ENCODE measurements around the gene ADRM1. TPM values are rescaled to one million over a fixed set of nuclear protein-coding genes. Genes with fewer than 3 reads are reported as not detected.
A peak's percentile ranks its signal among the peaks of the same experiment; 100 is the strongest.

Gene ADRM1
- total RNA-seq, 2 donors from 2014 or later = 171 to 178 TPM

- H3K9me3 Mint-ChIP-seq = no peaks in the 10 kb centered on the region
- peaks cover 0 to 8% of the 10 kb centered on the region in 2 donors for H3K4me1 Mint-ChIP-seq (ENCODE audit: low read depth in 2 of 2)
- no peaks in the 10 kb centered on the region for H3K27me3 Mint-ChIP-seq
- no peak for DNase-seq (ENCODE audit: low spot score)
- no peak overlapping the region for H3K27ac Mint-ChIP-seq
- no peaks in the 10 kb centered on the region for H3K36me3 Mint-ChIP-seq
- ATAC-seq = no peak
- no peak overlapping the region for H3K4me3 Mint-ChIP-seq
Measured at GRCh38 chr20:62269378-62269777, 33.4 kb upstream of the ADRM1 start.

- peaks cover 0 to 6% of the 10 kb centered on the region in 2 donors for H3K4me1 Mint-ChIP-seq (ENCODE audit: low read depth in 2 of 2)
- DNase-seq (ENCODE audit: low spot score) (peak; percentile 6), ATAC-seq (no peak)
- no peak overlapping the region for H3K4me3 Mint-ChIP-seq
- H3K27me3 Mint-ChIP-seq = no peaks in the 10 kb centered on the region
- no peak overlapping the region for H3K27ac Mint-ChIP-seq
- H3K36me3 Mint-ChIP-seq = no peaks in the 10 kb centered on the region
- H3K9me3 Mint-ChIP-seq = no peaks in the 10 kb centered on the region
Measured at GRCh38 chr20:62269871-62270270, 32.9 kb upstream of the ADRM1 start.

- Mint-ChIP-seq H3K9me3 (no peaks in the 10 kb centered on the region), H3K4me3 (no peak overlapping the region), H3K4me1 (ENCODE audit: low read depth in 2 of 2) (peaks cover 0 to 5% of the 10 kb centered on the region in 2 donors), H3K27ac (no peak overlapping the region), H3K36me3 (no peaks in the 10 kb centered on the region), H3K27me3 (no peaks in the 10 kb centered on the region)
- DNase-seq (ENCODE audit: low spot score) = no peak
- ATAC-seq = peak in 1 of 2 donors; percentile 13
Measured at GRCh38 chr20:62272200-62272599, 30.6 kb upstream of the ADRM1 start.

GRCh38 chr20:62273416-62273815, 29.4 kb upstream of the ADRM1 start:
- Mint-ChIP-seq H3K9me3 (no peaks in the 10 kb centered on the region), H3K27ac (no peak overlapping the region), H3K4me1 (ENCODE audit: low read depth in 2 of 2) (peaks cover 0 to 9% of the 10 kb centered on the region in 2 donors), H3K36me3 (no peaks in the 10 kb centered on the region), H3K27me3 (no peaks in the 10 kb centered on the region), H3K4me3 (no peak overlapping the region)
- ATAC-seq (no peak), DNase-seq (ENCODE audit: low spot score) (no peak)

GRCh38 chr20:62274332-62274950, 28.4 kb upstream of the ADRM1 start:
- no peaks in the 10 kb centered on the region for H3K9me3 Mint-ChIP-seq
- no peak for ATAC-seq
- no peak for DNase-seq (ENCODE audit: low spot score)
- H3K27me3 Mint-ChIP-seq = no peaks in the 10 kb centered on the region
- no peak overlapping the region for H3K4me3 Mint-ChIP-seq
- no peaks in the 10 kb centered on the region for H3K36me3 Mint-ChIP-seq
- H3K4me1 Mint-ChIP-seq (ENCODE audit: low read depth in 2 of 2) = peaks cover 0 to 9% of the 10 kb centered on the region in 2 donors
- no peak overlapping the region for H3K27ac Mint-ChIP-seq

GRCh38 chr20:62275219-62275618, 27.6 kb upstream of the ADRM1 start:
- ATAC-seq = no peak
- Mint-ChIP-seq H3K4me3 (no peak overlapping the region), H3K27me3 (no peaks in the 10 kb centered on the region), H3K27ac (no peak overlapping the region), H3K4me1 (ENCODE audit: low read depth in 2 of 2) (peaks cover 0 to 7% of the 10 kb centered on the region in 2 donors), H3K9me3 (no peaks in the 10 kb centered on the region), H3K36me3 (no peaks in the 10 kb centered on the region)
- no peak for DNase-seq (ENCODE audit: low spot score)

- Mint-ChIP-seq H3K4me1 (ENCODE audit: low read depth in 2 of 2) (peaks cover 0 to 7% of the 10 kb centered on the region in 2 donors), H3K36me3 (no peaks in the 10 kb centered on the region), H3K9me3 (no peaks in the 10 kb centered on the region), H3K27ac (no peak overlapping the region), H3K27me3 (no peaks in the 10 kb centered on the region), H3K4me3 (no peak overlapping the region)
- DNase-seq (ENCODE audit: low spot score) = peak; percentile 38
- ATAC-seq = no peak
Measured at GRCh38 chr20:62276439-62276838, 26.4 kb upstream of the ADRM1 start.

GRCh38 chr20:62277253-62277652, 25.5 kb upstream of the ADRM1 start:
- peak; percentile 26 for DNase-seq (ENCODE audit: low spot score)
- peaks cover 0 to 7% of the 10 kb centered on the region in 2 donors for H3K4me1 Mint-ChIP-seq (ENCODE audit: low read depth in 2 of 2)
- ATAC-seq = no peak
- no peaks in the 10 kb centered on the region for H3K9me3 Mint-ChIP-seq
- H3K27me3 Mint-ChIP-seq = no peaks in the 10 kb centered on the region
- H3K4me3 Mint-ChIP-seq = no peak overlapping the region
- H3K36me3 Mint-ChIP-seq = peaks cover 4% of the 10 kb centered on the region
- no peak overlapping the region for H3K27ac Mint-ChIP-seq

- Mint-ChIP-seq H3K4me3 (no peak overlapping the region), H3K4me1 (ENCODE audit: low read depth in 2 of 2) (peaks cover 0 to 6% of the 10 kb centered on the region in 2 donors), H3K36me3 (peaks cover 4% of the 10 kb centered on the region), H3K27me3 (no peaks in the 10 kb centered on the region), H3K27ac (no peak overlapping the region), H3K9me3 (no peaks in the 10 kb centered on the region)
- ATAC-seq = no peak
- no peak for DNase-seq (ENCODE audit: low spot score)
Measured at GRCh38 chr20:62280303-62280702, 22.5 kb upstream of the ADRM1 start.

GRCh38 chr20:62281161-62281933, 21.4 kb upstream of the ADRM1 start:
- Mint-ChIP-seq H3K27ac (no peak overlapping the region), H3K27me3 (no peaks in the 10 kb centered on the region), H3K36me3 (peaks cover 4% of the 10 kb centered on the region), H3K9me3 (no peaks in the 10 kb centered on the region), H3K4me3 (no peak overlapping the region), H3K4me1 (ENCODE audit: low read depth in 2 of 2) (peaks cover 0 to 4% of the 10 kb centered on the region in 2 donors)
- ATAC-seq = no peak
- no peak for DNase-seq (ENCODE audit: low spot score)

GRCh38 chr20:62282103-62282502, 20.7 kb upstream of the ADRM1 start:
- ATAC-seq = no peak
- Mint-ChIP-seq H3K4me3 (no peak overlapping the region), H3K36me3 (peaks cover 4% of the 10 kb centered on the region), H3K27ac (no peak overlapping the region), H3K9me3 (no peaks in the 10 kb centered on the region), H3K4me1 (ENCODE audit: low read depth in 2 of 2) (peaks cover 0 to 4% of the 10 kb centered on the region in 2 donors), H3K27me3 (no peaks in the 10 kb centered on the region)
- no peak for DNase-seq (ENCODE audit: low spot score)

GRCh38 chr20:62282877-62283503, 19.8 kb upstream of the ADRM1 start:
- no peak for ATAC-seq
- Mint-ChIP-seq H3K36me3 (peaks cover 4% of the 10 kb centered on the region), H3K4me3 (no peak overlapping the region), H3K9me3 (no peaks in the 10 kb centered on the region), H3K4me1 (ENCODE audit: low read depth in 2 of 2) (peaks cover 0 to 3% of the 10 kb centered on the region in 2 donors), H3K27ac (no peak overlapping the region), H3K27me3 (no peaks in the 10 kb centered on the region)
- DNase-seq (ENCODE audit: low spot score) = no peak

GRCh38 chr20:62284448-62284847, 18.3 kb upstream of the ADRM1 start:
- Mint-ChIP-seq H3K27ac (no peak overlapping the region), H3K9me3 (no peaks in the 10 kb centered on the region), H3K27me3 (no peaks in the 10 kb centered on the region), H3K4me3 (no peak overlapping the region), H3K4me1 (ENCODE audit: low read depth in 2 of 2) (peaks cover 0 to 2% of the 10 kb centered on the region in 2 donors), H3K36me3 (peaks cover 8% of the 10 kb centered on the region)
- DNase-seq (ENCODE audit: low spot score) (no peak), ATAC-seq (no peak)

GRCh38 chr20:62285151-62285550, 17.6 kb upstream of the ADRM1 start:
- peaks cover 8% of the 10 kb centered on the region for H3K36me3 Mint-ChIP-seq
- no peak overlapping the region for H3K4me3 Mint-ChIP-seq
- H3K9me3 Mint-ChIP-seq = no peaks in the 10 kb centered on the region
- no peaks in the 10 kb centered on the region for H3K27me3 Mint-ChIP-seq
- peaks cover 0 to 2% of the 10 kb centered on the region in 2 donors for H3K4me1 Mint-ChIP-seq (ENCODE audit: low read depth in 2 of 2)
- no peak for ATAC-seq
- no peak for DNase-seq (ENCODE audit: low spot score)
- no peak overlapping the region for H3K27ac Mint-ChIP-seq
